Naive B cell (primary cell): ENCODE results near the gene IQSEC1. TPM values are rescaled to one million over a fixed set of nuclear protein-coding genes. Genes with fewer than 3 reads are reported as not detected.

Experiments
- ATAC-seq, 2 donors: fragments of 150-1000 bp; cut with Tn5 transposase; 2 replicates each; pipeline ENCODE4 v1.10.0; 2021; ENCODE audit warnings: low read depth in 2 of 2, mild to moderate bottlenecking in 2 of 2, moderate library complexity in 2 of 2
- DNase-seq: peaks from one replicate; pipeline ENCODE4 v3.0.0; 2022
- H3K27ac Mint-ChIP-seq, 6 donors: one replicate each; pipeline ENCODE4 v1.8.0; 2020 to 2022; ENCODE audit warnings: mild to moderate bottlenecking in 6 of 6, mixed read lengths in 6 of 6, moderate library complexity in 5 of 6, inconsistent platforms in 2 of 6
- H3K27me3 Mint-ChIP-seq, 3 donors: one replicate each; pipeline ENCODE4 v1.8.0; 2021 to 2022; ENCODE audit warnings: mixed read lengths in 3 of 3, mild to moderate bottlenecking in 1 of 3
- H3K36me3 Mint-ChIP-seq, 2 donors: one replicate each; pipeline ENCODE4 v1.8.0; 2020 to 2022; ENCODE audit warnings: mixed read lengths in 2 of 2, inconsistent platforms in 1 of 2, mild to moderate bottlenecking in 1 of 2
- H3K4me1 Mint-ChIP-seq, 3 donors: one replicate each; pipeline ENCODE4 v1.8.0; 2020 to 2022; ENCODE audit warnings: mixed read lengths in 3 of 3, inconsistent platforms in 1 of 3, mild to moderate bottlenecking in 1 of 3, moderate library complexity in 1 of 3
- H3K4me3 Mint-ChIP-seq, 8 donors: one replicate each; pipeline ENCODE4 v1.8.0; 2020 to 2022; ENCODE audit warnings: mild to moderate bottlenecking in 8 of 8, mixed read lengths in 8 of 8, moderate library complexity in 8 of 8, inconsistent platforms in 2 of 8
- H3K9me3 Mint-ChIP-seq, 7 donors: one replicate each; pipeline ENCODE4 v1.8.0; 2020 to 2022; ENCODE audit warnings: mixed read lengths in 7 of 7, mild to moderate bottlenecking in 5 of 7, inconsistent platforms in 2 of 7, moderate library complexity in 1 of 7
- polyA plus RNA-seq, 6 donors: library from polyadenylated mRNA; unstranded; fragments of 300-500 nt; fragmentation: Illumina TruSeq; gene quantifications; one replicate each; pipeline ENCODE4 v1.2.3, GENCODE V29; 2021; ENCODE audit warnings: low read depth in 6 of 6

Gene IQSEC1
- polyA plus RNA-seq, 6 donors from 2014 or later = 14.6 to 73.4 (median 36.9) TPM

DNA sequence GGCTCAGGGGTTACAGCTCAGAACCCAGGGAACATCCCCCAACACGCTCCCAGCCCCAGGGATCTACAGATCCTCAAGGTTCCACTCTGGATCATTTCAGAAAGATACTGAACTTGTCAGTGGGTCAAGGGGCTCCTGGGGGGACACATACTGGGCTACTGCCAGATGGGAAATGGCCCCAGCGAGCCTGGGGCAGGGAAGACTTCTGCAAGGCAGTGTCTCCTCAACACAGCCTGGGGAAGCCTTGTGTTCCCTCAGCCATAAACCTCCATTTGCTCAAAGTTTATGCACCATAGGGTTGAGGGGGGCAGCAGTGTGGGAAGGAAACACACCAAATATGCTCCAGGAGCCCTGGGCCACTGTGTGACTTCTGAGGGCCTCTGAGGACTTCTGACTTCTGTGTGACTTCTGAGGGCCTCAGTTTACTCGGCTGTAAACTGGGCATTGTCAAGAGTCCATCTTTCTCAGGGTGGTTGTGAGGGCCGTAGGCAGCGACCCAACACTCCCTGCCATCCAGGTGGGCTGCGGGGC lies 58.4 kb downstream of the IQSEC1 start:
- peak overlapping the region; percentile 97 to 100 (median 100) for H3K27ac Mint-ChIP-seq
- no peaks in the 10 kb centered on the region for H3K9me3 Mint-ChIP-seq
- H3K36me3 Mint-ChIP-seq = peaks cover 4 to 18% of the 10 kb centered on the region in 2 donors
- H3K27me3 Mint-ChIP-seq = no peaks in the 10 kb centered on the region
- no peak for DNase-seq
- peaks cover 62 to 95% (median 94%) of the 10 kb centered on the region in 3 donors for H3K4me1 Mint-ChIP-seq
- ATAC-seq = peak; percentile 0 to 1
- H3K4me3 Mint-ChIP-seq = peak overlapping the region; percentile 83 to 95 (median 90)

DNA sequence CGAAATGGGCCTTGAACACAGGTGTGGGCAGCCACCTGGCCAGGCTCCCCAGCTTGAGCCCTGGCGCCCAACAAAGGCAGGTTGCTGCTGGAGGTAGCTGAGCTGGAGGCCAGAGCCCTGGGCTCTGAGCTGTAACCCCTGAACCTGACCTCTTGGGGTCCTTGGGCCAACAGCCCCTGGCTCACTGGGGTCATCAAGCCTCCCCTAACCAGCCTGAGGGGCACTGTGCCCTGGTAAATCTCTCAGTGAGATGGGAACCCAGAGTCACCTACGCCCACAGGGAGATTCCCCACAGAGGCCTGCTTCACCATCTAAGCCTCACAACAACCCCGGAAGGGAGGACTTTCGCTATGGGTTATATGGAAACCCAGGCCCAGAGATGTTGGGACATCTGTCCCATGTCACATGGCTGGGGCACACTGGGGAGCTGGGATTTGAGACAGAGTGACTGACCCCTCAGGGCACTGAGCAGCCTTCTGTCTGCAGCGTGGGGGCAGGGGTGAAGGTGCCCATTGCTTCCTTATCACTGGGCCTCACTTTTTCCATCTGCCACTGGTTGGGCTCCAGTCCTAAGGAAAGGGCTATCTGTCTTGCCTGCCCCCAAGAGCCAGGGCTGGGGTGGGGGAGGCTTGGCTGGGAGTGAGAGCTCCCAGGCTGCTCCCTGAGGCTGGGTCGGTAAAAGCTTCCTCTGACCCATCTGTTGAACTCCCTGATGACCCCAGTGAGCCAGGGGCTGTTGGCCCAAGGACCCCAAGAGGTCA lies 59.1 kb downstream of the IQSEC1 start:
- no peaks in the 10 kb centered on the region for H3K27me3 Mint-ChIP-seq
- no peak for ATAC-seq
- peak overlapping the region; percentile 83 to 95 (median 90) for H3K4me3 Mint-ChIP-seq
- DNase-seq = no peak
- H3K27ac Mint-ChIP-seq = peak overlapping the region; percentile 97 to 100 (median 100)
- peaks cover 68 to 97% (median 96%) of the 10 kb centered on the region in 3 donors for H3K4me1 Mint-ChIP-seq
- H3K36me3 Mint-ChIP-seq = peaks cover 4 to 18% of the 10 kb centered on the region in 2 donors
- H3K9me3 Mint-ChIP-seq = no peaks in the 10 kb centered on the region

DNA sequence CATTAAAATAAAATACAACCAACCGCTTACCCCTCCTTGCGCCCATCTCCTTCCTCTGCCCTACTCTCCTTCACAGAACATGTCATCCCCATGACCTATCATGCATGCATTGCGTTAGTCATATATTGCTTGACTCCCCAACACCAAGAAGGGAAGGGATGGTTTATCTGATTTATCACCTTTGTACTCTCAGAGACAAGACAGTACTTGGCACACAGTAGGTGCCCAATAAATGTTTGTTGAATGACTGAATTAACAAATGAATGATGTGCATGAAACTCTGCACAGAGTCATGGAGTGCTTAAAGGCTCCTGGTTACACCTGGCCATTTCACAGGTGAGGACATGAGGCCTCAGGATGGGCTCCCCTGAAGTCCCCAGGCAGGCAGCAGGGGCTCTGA lies 59.7 kb downstream of the IQSEC1 start:
- no peak for DNase-seq

DNA sequence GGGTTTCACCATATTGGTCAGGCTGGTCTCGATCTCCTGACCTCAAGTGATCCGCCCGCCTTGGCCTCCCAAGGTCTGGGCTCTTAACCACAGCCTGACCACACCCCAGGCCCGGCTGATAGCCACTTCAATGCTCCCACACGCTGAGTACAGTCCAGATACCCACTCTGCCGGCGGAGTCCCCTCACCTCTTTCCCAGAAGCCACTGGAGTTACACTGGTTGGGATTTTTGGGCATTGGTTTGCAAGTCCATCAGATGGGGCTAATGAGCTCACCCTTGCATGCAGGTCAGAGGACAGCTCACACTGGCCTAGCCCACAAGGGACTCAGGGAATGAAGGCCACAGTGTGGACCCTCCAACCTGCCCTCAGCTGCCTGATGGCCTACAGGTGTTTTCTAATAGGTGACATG lies 60.1 kb downstream of the IQSEC1 start:
- DNase-seq = no peak
- no peak for ATAC-seq

More for the DNA sequence above, 59.7 kb downstream of the IQSEC1 start:
- H3K36me3 Mint-ChIP-seq = peaks cover 4 to 20% of the 10 kb centered on the region in 2 donors
- no peak for ATAC-seq
- no peaks in the 10 kb centered on the region for H3K9me3 Mint-ChIP-seq
- no peaks in the 10 kb centered on the region for H3K27me3 Mint-ChIP-seq
- H3K4me1 Mint-ChIP-seq = peaks cover 73 to 97% (median 96%) of the 10 kb centered on the region in 3 donors
- H3K27ac Mint-ChIP-seq = peak overlapping the region; percentile 97 to 100 (median 100)
- peak overlapping the region in 7 of 8 donors; percentile 63 to 95 (median 90) for H3K4me3 Mint-ChIP-seq

DNA sequence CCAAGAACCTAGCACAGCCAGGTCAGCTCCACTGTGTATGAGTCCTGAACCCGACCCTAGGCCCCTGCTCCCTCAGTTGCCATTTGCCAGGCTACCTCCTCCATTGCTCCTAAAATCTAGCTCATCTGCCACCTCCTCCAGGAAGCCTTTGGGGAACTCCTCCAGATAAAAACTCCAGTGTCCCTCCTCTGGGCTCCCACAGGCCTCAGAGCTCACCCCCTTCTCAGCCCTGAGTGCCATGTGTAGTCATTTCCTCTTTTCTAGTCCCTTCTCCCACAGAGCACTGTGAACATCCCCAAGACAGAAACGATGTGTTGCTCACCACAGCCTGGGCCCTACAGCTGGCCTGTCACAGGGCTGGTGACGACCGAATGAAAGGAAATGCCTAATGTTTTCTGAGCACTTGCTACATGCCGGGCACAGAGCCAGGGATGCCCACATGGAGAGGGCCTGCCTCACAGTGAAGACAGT lies 61.0 kb downstream of the IQSEC1 start:
- DNase-seq (peak; percentile 82), ATAC-seq (peak; percentile 32 to 35)
- H3K27ac Mint-ChIP-seq = peak overlapping the region; percentile 97 to 100 (median 100)
- H3K9me3 Mint-ChIP-seq = no peaks in the 10 kb centered on the region
- H3K27me3 Mint-ChIP-seq = no peaks in the 10 kb centered on the region
- peaks cover 4 to 20% of the 10 kb centered on the region in 2 donors for H3K36me3 Mint-ChIP-seq
- peak overlapping the region; percentile 33 to 95 (median 88) for H3K4me3 Mint-ChIP-seq
- H3K4me1 Mint-ChIP-seq = peaks cover 72 to 97% (median 96%) of the 10 kb centered on the region in 3 donors

More for the DNA sequence above, 60.1 kb downstream of the IQSEC1 start:
- Mint-ChIP-seq H3K4me1 (peaks cover 73 to 97% (median 96%) of the 10 kb centered on the region in 3 donors), H3K27me3 (no peaks in the 10 kb centered on the region), H3K27ac (peak overlapping the region; percentile 97 to 100 (median 100)), H3K9me3 (no peaks in the 10 kb centered on the region), H3K4me3 (peak overlapping the region in 7 of 8 donors; percentile 79 to 95 (median 90)), H3K36me3 (peaks cover 4 to 24% of the 10 kb centered on the region in 2 donors)

DNA sequence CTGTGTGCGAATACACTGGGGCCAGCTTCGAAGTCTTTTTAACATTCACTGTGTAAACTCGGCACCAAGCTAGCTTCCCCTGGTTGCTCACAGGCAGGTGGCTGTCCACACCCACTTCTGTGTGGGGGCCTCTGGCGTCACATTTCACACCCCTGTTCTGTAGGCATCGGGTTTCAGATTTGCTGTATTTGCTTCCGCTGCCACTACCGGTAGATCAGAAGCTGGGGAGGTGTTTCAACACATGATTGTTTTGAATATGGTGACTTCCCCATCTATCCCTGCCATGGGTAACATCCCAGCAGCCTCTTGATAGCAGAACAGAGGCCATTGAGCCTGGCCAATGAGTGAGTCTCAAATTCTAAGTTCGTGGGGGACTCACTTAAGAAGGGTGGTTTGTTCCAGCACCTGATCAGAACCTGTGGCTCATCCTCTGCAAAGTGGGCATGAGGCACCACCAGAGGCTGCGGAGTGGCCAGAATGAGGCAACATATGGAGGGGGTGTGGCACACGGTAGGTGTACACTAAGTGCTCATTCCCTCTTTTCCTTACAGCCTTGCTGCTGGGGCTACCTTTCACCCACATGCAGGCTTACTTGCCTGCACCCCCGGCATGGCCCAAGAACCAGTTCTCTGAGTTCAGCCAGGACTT lies 61.5 kb downstream of the IQSEC1 start:
- Mint-ChIP-seq H3K9me3 (no peaks in the 10 kb centered on the region), H3K36me3 (peaks cover 4 to 16% of the 10 kb centered on the region in 2 donors)

DNA sequence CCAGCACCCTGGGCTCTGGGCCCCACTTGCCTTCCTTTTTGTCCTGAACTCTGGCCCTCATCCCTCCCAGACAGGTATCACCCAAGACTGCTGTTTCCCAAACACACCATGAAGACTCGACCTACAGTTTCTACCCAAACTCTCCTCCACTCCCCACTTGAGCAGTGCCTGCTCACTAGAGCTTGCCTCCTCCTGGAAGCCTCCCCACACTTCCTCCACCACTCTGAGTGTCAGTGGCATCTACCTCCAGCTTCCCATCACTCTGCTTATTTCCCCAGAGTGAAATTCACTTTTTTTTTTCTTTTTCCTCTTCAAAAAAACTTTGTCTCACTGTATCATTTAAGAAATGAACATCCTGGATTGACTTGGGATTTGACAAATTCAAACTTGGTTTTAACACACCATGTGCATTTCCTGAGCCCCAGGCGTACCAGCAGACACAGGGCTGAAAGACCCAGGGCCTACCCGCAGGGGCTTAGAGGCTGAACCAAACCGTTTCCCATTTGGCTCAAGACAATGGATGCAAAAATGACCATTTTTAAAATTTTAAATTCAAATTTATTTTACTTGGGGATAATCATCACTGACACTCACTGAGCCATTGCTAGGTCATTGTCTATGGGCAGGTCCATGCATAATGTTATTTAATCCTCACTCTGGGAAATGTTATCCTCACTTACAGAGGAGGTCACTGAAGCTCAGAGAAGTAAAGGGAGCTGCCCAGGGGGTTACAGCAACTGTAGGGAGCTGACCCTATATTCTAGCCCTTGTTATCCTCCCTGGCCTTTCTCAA lies 62.3 kb downstream of the IQSEC1 start:
- Mint-ChIP-seq H3K4me1 (peaks cover 71 to 97% (median 96%) of the 10 kb centered on the region in 3 donors), H3K36me3 (peaks cover 4 to 16% of the 10 kb centered on the region in 2 donors), H3K9me3 (no peaks in the 10 kb centered on the region), H3K4me3 (peak overlapping the region; percentile 80 to 95 (median 90)), H3K27me3 (no peaks in the 10 kb centered on the region), H3K27ac (peak overlapping the region; percentile 97 to 100 (median 100))
- ATAC-seq (no peak), DNase-seq (no peak)

More for the DNA sequence above, 61.5 kb downstream of the IQSEC1 start:
- H3K4me1 Mint-ChIP-seq = peaks cover 72 to 97% (median 96%) of the 10 kb centered on the region in 3 donors
- H3K27me3 Mint-ChIP-seq = no peaks in the 10 kb centered on the region
- ATAC-seq = peak; percentile 58 to 60
- peak overlapping the region; percentile 75 to 95 (median 88) for H3K4me3 Mint-ChIP-seq
- peak overlapping the region; percentile 97 to 100 (median 100) for H3K27ac Mint-ChIP-seq
- DNase-seq = peak; percentile 93

DNA sequence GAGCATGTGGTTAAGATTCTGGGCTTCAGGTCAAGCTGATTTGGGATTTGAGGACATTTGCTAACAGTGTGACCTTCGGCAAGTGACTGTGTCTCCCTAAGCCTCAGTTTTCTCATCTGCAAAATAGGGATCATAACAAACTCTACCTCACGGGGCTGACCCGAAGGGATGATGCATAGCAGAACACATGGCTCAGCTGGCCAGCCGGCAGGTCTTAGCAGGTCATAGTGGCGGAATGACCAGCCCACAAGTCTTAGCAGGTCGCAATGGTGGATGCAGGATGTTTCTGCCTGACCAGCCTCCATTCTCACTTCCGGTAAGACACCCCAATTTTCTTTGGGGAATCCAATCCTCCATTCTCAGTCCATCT lies 63.3 kb downstream of the IQSEC1 start:
- no peak for ATAC-seq
- Mint-ChIP-seq H3K9me3 (no peaks in the 10 kb centered on the region), H3K27ac (peak overlapping the region; percentile 97 to 100 (median 100)), H3K4me1 (peaks cover 76 to 100% (median 97%) of the 10 kb centered on the region in 3 donors), H3K36me3 (peaks cover 4 to 16% of the 10 kb centered on the region in 2 donors), H3K27me3 (no peaks in the 10 kb centered on the region), H3K4me3 (peak overlapping the region; percentile 83 to 95 (median 90))
- no peak for DNase-seq

DNA sequence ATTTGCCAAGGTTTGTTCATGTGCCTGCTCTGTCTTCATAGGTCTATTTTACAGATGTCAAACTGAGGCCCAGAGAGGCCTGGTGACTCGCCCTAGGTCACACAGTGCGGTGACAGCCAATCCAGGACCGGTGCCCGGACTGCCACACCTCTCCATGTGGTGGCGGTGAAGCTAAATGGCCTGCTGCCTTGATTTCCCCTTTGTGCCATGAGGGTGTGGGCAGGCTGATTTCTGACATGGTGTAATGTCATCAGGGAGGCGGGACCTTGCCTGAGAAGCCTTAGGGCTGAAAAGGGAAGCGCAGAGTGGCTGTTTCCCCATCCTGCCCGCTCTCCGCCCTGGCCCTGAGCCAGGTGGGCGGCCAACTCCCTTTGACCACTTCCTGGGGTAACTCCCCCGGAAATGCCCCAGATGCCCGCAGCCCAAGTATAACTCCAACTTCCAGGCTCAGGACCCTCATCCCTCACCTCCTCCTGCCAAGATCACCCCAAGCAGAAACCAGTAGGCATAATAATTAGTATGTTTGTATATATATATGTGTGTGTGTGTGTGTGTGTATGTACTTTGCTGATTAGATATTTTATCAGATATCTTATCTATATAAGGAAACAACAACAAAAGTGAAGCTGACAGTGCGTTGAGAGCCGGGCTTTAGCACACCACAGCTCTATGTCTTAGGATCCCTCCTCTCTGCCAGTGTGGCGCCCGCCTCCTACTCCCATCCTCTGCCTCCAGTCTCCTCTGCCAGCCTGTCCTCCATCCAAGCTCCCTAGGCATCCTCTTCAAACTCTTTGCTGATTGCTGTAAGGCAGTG lies 63.9 kb downstream of the IQSEC1 start:
- Mint-ChIP-seq H3K36me3 (peaks cover 4 to 16% of the 10 kb centered on the region in 2 donors), H3K27me3 (no peaks in the 10 kb centered on the region), H3K4me1 (peaks cover 81 to 100% (median 97%) of the 10 kb centered on the region in 3 donors), H3K27ac (peak overlapping the region; percentile 97 to 100 (median 100)), H3K4me3 (peak overlapping the region; percentile 83 to 95 (median 90)), H3K9me3 (no peaks in the 10 kb centered on the region)
- DNase-seq (peak; percentile 86), ATAC-seq (peak; percentile 44 to 48)

DNA sequence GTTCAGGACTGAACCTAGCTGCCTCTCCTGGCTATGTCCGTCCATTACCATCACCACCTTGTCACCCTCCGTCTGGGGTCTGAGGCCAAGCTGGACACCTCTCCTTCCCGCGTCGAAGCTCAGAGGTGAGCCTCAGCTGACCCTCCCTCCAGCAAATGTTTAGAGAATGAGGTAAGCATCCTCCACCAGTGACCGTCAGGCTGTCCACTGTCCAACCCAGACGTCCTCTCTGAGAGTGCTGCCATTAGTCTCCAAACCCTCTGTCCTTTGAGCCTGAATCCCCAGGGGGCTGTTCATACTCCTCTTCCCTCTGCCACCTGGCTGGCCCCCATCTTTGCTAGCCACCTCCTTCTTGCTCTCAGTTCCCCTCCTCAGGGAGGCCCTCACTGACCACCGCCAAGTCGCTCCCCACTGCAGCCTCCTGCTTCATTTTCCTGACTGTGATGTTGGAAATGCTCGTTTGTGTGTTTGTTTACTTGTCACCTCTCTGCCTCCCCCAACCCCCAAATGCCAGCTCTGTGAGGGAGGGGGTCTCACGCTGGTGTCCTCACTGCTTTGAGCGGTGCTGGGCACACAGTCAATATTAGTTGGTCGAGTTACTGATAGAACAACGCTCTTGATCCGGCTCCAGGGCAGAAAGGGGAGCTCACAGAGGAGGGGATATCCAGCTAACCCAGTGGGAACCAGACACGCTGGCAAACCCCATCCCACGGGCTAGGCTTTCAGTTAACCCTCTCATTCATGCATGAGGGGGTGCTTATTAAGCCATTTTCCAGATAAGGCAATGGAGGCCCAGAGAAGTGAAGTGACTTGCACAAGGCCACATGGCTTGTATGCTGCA lies 64.9 kb downstream of the IQSEC1 start:
- Mint-ChIP-seq H3K9me3 (no peaks in the 10 kb centered on the region), H3K27me3 (no peaks in the 10 kb centered on the region), H3K4me3 (peak overlapping the region; percentile 51 to 95 (median 90)), H3K4me1 (peaks cover 87 to 100% (median 100%) of the 10 kb centered on the region in 3 donors), H3K36me3 (peaks cover 10 to 16% of the 10 kb centered on the region in 2 donors), H3K27ac (peak overlapping the region; percentile 97 to 100 (median 100))
- DNase-seq (no peak), ATAC-seq (no peak)

DNA sequence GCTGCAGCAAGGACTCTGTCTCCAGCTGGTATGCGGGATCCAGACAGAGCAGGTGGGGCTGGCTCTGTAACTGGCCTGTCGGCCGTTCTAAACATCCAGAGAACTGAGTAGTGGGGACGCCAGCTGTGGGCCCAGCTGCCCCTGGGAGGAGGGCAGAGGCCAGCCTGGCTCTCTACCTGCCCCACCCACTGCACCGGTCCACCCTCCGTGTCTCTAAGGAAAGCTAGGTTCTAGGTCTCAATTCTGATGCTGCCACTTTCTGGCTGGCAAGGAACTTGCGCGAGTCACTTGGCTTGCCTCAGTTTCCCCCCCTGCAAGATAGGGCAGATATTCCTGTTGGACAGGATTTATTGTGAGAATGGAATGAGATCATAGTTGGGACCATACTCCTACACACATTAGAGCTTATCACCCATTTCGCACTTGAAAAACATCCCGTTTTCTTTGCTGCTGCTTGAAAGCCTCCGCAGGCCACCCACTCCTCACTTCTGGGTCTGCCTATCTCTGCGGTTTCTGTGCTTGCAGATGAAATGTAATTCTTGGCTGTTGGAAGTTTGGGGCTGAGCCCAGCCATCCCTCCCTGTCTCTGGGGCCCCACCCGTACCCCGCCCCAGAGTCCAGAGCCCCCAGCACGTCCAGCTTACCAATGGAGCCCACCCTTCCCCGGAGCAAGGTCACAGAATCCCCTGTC lies 65.8 kb downstream of the IQSEC1 start:
- DNase-seq (no peak), ATAC-seq (no peak)
- Mint-ChIP-seq H3K27me3 (no peaks in the 10 kb centered on the region), H3K4me3 (peak overlapping the region; percentile 56 to 95 (median 90)), H3K9me3 (no peaks in the 10 kb centered on the region), H3K36me3 (peaks cover 14 to 16% of the 10 kb centered on the region in 2 donors), H3K27ac (peak overlapping the region in 5 of 6 donors; percentile 79 to 100 (median 97)), H3K4me1 (peaks cover 89 to 100% (median 100%) of the 10 kb centered on the region in 3 donors)
